A549 treated with Hydrocortisone at 1 μM for 4 hours (cell line): ENCODE results near the gene MIR17HG. TPM values are rescaled to one million over a fixed set of nuclear protein-coding genes. Genes with fewer than 3 reads are reported as not detected.

Experiments
- total RNA-seq: library from RNA; stranded (reverse); fragments of 200-300 nt; extraction: Qiagen RNA extraction; gene quantifications from 5 replicates; pipeline ENCODE4 v1.2.3, GENCODE V29; 2022

The MIR17HG gene
- 0.46 to 1.4 TPM (median 0.88 TPM) in 5 replicates for total RNA-seq

GRCh38 chr13:91347202-91347995, at the start of gene MIR17HG:
TSS of gene MIR17HG (plus strand) at chr13:91347687.

GRCh38 chr13:91398413-91399188, 51.1 kb downstream of the MIR17HG start, which contains the start of gene GPC5:
TSS of gene GPC5 (plus strand) at chr13:91398621.

Other genes starting within 250 kb of the MIR17HG start
- gene GPC5, start 50.9 kb downstream of the MIR17HG start, total RNA-seq, result not detected in 5 replicates